Glomerular visceral epithelial cell (primary cell): Measurements from ENCODE around the gene OIT3.
A peak's percentile ranks its signal among the peaks of the same experiment; 100 is the strongest.
"Not testable (repeated sequence)": the region's sequence is repeated elsewhere in the genome, so short reads cannot be mapped to it uniquely, and the experiment has no call there.

Source experiments
- DNase-seq: peaks from one replicate; pipeline ENCODE4 v3.0.0-alpha.2; 2016; ENCODE audit errors: extremely low spot score

Gene OIT3

DNA sequence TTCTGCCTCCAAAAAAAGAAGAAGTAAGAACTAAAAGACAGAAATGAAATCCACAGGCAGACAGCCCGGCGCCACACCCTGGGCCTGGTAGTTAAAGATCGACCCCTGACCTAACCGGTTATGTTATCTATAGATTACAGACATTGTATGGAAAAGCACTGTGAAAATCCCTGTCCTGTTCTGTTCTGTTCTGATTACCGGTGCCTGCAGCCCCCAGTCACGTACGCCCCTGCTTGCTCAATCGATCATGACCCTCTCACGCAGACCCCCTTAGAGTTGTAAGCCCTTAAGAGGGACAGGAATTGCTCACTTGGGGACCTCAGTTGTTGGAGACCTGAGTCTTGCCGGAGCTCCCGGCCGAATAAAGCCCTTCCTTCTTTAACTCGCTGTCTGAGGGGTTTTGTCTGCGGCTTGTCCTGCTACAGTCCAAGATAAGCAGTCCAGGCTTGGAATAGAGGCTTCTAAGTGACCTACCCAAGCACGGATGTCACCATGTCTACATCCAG, 10.5 kb downstream of the OIT3 start:
- not testable (repeated sequence) for DNase-seq

DNA sequence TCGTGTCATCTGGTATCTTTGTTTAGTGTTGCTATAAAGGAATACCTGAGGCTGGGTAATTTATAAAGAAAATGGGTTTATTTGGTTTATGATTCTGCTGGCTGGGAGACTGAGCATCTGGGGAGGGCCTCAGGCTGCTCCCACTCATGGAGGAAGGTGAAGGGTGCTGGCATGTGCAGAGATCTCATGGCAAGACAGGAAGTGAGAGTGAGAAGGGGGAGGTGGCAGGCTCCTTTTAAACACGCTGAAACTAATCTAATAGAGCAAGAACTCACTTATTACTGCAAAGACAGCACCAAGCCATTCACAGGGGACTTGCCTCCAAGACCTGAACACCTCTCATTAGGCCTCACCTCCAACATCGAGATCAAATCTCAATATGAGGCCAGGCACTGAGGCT, 11.3 kb downstream of the OIT3 start:
- no peak for DNase-seq

DNA sequence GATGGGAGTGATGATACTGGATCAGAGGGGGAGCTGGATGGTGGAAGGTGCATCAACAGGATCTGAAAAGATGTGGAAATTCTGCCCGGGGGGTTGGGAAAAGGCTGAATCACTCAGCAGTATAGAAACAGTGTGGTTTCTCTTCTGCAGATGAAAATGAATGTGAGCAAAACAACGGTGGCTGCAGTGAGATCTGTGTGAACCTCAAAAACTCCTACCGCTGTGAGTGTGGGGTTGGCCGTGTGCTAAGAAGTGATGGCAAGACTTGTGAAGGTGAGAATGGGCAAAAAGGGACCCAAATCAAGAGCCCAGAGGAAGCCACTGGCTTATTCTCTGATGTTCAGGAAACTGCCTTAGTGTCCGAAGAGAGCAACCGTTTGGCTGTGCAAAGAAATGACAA, 12.9 kb downstream of the OIT3 start:
- DNase-seq: no peak

GRCh38 chr10:72910705-72911104, 17.2 kb downstream of the OIT3 start:
- no peak for DNase-seq

DNA sequence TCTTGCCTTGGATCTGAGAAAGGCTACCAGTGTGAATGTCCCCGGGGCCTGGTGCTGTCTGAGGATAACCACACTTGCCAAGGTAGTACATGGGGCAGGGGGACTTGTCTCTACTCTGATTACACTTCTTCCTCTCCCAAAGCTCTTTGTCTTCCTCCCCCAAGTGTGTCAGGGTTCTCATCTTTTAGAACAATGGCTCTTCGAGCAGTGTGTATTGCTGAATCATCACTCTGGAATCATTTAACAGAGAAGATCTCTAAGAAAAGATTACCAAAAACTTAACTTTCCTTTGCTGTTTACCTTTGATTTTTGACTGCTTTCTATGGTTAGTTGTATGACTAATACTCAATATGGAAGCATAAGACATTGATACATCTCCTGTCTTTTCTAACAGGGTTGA, 18.2 kb downstream of the OIT3 start:
- no peak for DNase-seq

GRCh38 chr10:72912736-72913135, 19.2 kb downstream of the OIT3 start:
- no peak for DNase-seq

DNA sequence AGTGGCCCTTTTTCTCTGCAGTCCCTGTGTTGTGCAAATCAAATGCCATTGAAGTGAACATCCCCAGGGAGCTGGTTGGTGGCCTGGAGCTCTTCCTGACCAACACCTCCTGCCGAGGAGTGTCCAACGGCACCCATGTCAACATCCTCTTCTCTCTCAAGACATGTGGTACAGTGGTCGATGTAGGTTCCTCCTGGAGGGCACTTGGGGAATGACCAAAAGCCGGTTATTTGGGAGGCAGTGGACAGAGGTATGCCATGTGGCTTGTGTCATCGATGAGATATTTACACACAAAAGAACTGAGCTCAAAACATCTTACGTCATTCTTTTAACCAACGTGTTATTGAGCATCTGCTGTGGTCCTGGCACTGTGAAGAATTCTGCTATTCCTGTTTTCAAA, 19.7 kb downstream of the OIT3 start:
- DNase-seq: no peak

GRCh38 chr10:72917201-72917600, 23.7 kb downstream of the OIT3 start:
- DNase-seq: not testable (repeated sequence)

GRCh38 chr10:72917803-72918332, 24.3 kb downstream of the OIT3 start:
- DNase-seq: not testable (repeated sequence)

GRCh38 chr10:72918352-72918751, 24.8 kb downstream of the OIT3 start:
- no peak for DNase-seq

- not testable (repeated sequence) for DNase-seq
These were observed 27.7 kb downstream of the OIT3 start for GRCh38 chr10:72921147-72921683.

DNA sequence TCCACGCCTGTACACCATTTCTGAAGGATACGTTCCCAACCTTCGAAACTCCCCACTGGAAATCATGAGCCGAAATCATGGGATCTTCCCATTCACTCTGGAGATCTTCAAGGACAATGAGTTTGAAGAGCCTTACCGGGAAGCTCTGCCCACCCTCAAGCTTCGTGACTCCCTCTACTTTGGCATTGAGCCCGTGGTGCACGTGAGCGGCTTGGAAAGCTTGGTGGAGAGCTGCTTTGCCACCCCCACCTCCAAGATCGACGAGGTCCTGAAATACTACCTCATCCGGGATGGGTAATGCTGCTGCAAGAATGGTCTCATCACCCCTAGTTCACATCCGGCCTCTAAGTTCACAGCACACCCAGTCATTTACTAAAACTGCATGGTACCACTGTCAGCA, 30.8 kb downstream of the OIT3 start:
- no peak for DNase-seq

- DNase-seq: no peak
These were observed 32.5 kb downstream of the OIT3 start for GRCh38 chr10:72925951-72926465.

DNA sequence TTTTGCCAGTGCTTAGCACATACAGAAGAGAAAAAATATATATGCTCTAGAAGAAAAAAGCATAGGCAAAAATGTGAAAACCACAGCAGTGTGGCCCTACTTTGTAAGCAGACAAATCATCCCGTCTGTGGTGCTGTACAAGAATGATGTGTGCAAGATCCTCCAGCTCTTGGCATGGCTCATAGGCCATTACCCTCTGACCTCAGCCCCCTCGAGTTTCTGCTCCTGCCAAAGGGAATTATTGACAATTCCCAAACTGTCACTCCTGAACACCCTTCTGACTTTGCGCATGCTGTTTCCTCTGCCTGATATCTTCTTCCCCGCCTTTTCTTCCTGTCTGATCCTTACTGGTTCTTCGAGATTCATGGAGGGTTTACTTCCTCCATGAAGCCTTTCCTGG, 33.9 kb downstream of the OIT3 start:
- DNase-seq: no peak

DNA sequence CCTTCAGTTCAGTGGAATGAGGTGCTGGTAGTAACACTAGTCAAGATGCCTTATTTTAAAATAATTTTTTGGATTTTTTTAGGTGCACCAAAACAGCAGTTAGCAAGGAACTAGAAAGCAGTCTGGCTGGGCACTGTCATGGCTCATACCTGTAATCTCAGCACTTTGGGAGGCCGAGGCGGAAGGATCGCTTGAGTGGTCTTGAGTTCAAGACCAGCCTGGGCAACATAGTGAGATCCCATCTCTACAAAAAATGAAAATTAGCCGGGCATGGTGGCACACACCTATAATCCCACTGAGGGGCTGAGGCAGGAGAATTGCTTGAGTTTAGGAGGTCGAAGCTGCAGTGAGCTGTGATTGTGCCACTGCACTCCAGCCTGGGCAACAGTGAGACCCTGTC, 35.3 kb downstream of the OIT3 start:
- no peak for DNase-seq

- DNase-seq: no peak
These were observed 36.7 kb downstream of the OIT3 start for GRCh38 chr10:72930276-72930675.

GRCh38 chr10:72932259-72933015, 38.9 kb downstream of the OIT3 start:
- no peak for DNase-seq

GRCh38 chr10:72935361-72935760, 41.8 kb downstream of the OIT3 start:
- DNase-seq: peak; percentile 18

- DNase-seq: no peak
These were observed 50.1 kb downstream of the OIT3 start for GRCh38 chr10:72943498-72944234.

GRCh38 chr10:72946963-72947362, 53.4 kb downstream of the OIT3 start:
- no peak for DNase-seq

GRCh38 chr10:72948762-72949161, 55.2 kb downstream of the OIT3 start:
- no peak for DNase-seq

- DNase-seq: no peak
These were observed 58.2 kb downstream of the OIT3 start for GRCh38 chr10:72951760-72952159.
